GM21447 (cell line): ENCODE data around the gene FHIT.

Experiments
- ATAC-seq: cut with Tn5 transposase; IDR thresholded peaks from one replicate; pipeline ENCODE4 v1.9.1; 2021; ENCODE audit not compliant: unreplicated experiment

FHIT gene

GRCh38 chr3:59798372-59799086 lies 1452.7 kb downstream of the FHIT start:
- ATAC-seq: no peak

DNA sequence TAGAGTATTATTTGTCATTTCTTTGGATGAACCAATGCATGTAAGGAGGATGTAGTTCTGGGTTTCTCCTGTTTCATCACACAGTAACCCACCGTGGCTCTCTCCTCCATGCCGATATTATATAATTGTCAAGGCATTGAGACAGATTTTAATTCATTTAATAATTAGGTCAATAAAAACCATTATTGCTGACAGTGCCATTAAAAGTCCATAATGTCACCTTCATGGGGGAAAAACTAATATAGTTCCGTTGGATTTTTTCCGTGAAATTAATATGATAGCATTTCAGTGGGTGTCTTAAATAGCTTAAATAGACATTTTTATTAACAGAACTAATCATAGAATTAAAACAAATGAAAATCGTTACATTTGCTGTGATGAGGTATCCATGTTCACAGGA lies 1453.7 kb downstream of the FHIT start:
- ATAC-seq: no peak

DNA sequence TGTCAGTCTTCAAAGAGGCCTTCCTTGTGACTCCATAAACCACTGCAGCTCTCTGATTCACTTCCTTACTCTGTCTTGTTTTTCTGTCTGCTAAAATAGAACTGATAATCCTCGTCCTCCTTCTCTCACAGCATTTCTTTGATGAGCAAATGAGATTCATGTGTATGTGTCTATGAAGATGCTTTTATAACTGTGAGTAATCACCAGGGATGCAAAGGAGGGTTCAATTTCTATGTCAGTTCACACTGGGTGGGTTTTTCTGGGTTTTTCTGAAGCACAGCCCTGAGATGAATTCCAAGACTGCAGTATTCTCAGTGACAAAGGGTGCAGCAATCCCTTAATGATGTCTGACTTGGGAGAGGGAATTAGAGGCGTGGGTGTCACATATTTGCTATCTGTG lies 1454.8 kb downstream of the FHIT start:
- ATAC-seq: no peak

- no peak for ATAC-seq
Observed at GRCh38 chr3:59795756-59796155, 1455.5 kb downstream of the FHIT start.

GRCh38 chr3:59793976-59794375 lies 1457.3 kb downstream of the FHIT start:
- no peak for ATAC-seq

DNA sequence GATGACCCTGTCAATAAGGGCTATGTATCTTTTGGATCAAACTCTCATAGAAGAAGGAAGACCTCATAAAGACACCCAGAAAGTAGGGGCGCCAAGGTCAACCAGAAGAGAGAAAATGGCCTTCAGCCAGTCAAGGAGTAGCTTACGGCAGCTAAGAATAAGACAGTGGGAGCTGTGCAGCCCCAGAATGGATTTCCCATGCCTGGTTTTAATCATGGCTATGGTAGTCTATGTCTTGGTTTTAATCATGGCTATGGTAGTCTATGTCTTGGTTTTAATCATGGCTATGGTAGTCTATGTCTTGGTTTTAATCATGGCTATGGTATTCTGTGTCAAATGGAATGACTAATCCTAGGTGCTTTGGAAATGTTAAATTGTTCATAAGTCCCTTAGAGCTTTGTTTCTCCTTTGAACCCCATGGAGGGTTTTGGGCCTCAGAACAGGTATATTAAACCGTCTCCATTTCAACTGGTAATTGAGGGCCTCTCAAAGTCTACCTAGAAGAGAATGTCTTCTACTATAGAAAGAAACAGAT lies 1459.4 kb downstream of the FHIT start:
- no peak for ATAC-seq

GRCh38 chr3:59790241-59790640 lies 1461.0 kb downstream of the FHIT start:
- ATAC-seq: no peak

DNA sequence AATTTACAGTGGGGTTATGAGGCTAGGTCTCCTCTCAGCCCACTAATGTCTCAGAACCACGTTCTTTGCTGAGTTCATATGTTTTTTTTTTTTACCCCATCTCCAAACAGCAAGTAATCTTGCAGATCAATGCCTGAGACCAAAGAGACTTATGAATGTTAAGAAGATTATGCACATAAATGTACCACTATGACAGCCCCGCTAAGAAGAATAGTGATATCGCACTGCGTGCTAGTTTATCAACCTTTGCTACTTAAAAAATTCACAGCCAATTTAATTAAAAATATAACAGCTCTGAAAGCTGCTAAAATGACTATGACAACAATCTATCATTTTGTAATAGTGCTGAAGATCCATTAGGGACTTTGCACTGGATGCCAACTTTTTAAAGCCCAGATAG lies 1462.5 kb downstream of the FHIT start:
- no peak for ATAC-seq

DNA sequence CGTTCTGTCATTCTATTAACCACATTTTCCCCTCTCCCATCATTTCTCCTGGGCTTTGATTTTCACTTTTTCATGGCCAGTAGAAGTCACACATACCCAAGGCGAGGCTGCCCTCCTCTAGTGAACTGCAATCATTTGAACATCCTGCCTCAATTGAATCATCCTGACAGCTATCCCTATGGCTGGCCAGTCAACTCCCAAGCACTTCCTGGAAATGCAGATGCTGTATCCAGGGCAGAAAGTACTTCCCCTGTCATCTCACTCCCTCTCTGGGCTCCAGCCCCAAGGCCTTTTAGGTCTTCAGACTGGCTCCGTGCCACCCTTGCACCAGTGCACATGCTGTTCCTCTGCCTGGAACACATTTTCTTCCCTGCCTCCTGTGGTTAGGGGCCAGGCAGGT lies 1463.1 kb downstream of the FHIT start:
- no peak for ATAC-seq

GRCh38 chr3:59786374-59786773 lies 1464.9 kb downstream of the FHIT start:
- no peak for ATAC-seq

- no peak for ATAC-seq
Observed at GRCh38 chr3:59784164-59784563, 1467.1 kb downstream of the FHIT start.

DNA sequence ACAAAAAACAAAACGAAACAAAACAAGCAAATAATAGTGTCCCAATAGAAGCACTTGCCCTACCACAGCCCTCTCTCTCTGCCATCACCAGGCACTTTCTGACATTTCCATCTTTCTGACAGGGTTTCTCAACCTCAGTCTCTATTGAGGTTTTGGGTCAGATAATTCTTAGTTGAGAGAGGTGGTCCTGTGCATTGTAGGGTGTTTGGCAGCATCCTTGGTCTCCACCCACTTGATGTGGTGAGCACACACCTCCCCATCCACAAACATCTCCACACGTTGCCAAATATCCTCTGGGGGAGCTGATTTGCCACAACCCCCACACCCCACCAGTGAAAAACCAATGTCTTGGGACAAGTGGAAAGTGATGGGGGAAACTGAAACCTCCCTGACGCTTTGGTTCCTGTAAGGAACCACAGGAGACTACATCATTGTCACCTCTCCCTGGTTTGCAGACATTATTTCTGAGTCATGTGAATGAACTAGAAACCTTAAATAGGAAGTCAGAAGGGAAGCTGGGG lies 1467.7 kb downstream of the FHIT start:
- ATAC-seq: no peak

- no peak for ATAC-seq
Observed at GRCh38 chr3:59782664-59783063, 1468.6 kb downstream of the FHIT start.

- ATAC-seq: no peak
Observed at GRCh38 chr3:59780209-59780608, 1471.0 kb downstream of the FHIT start.

GRCh38 chr3:59779260-59779659 lies 1472.0 kb downstream of the FHIT start:
- no peak for ATAC-seq

- ATAC-seq: no peak
Observed at GRCh38 chr3:59777667-59778077, 1473.6 kb downstream of the FHIT start.

DNA sequence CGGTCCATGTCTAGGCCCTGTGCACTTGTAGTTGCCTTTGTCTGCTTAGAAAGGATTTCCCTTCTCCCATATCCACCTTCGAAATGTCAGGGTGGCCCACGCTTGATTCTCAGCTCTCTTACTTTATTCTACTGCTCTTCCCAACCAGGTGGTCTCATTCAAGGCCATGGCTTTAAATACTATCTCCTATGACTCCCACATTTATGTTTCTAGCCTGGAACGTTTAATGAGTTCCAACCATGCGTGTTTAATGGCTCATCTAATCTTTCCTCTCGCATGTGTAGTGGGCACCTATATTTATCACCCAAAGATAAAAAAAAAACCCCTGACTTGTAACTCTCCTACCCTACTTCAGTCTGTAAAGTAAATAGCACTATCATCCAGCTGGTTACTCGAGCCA lies 1474.2 kb downstream of the FHIT start:
- ATAC-seq: no peak

GRCh38 chr3:59775761-59776325 lies 1475.4 kb downstream of the FHIT start:
- ATAC-seq: no peak

GRCh38 chr3:59775106-59775505 lies 1476.1 kb downstream of the FHIT start:
- ATAC-seq: no peak

DNA sequence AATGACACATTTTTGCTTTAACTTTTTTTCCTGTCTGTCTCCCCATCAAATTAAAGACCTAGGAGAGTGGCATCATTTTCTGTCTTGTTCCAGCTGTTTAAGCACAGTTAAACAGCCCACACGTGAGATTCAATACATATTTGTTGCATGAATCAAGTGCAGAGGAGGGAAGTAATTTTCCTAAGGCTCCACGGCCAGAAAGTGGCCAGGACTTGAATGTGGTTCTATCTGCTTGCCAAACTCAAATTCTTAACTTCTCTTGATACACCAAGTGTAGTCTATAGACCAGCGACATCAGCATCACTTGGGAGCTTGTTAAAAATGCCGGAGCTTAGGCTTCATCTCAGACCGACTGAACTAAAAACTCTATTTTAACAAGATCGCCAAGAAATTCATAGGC lies 1476.6 kb downstream of the FHIT start:
- no peak for ATAC-seq

DNA sequence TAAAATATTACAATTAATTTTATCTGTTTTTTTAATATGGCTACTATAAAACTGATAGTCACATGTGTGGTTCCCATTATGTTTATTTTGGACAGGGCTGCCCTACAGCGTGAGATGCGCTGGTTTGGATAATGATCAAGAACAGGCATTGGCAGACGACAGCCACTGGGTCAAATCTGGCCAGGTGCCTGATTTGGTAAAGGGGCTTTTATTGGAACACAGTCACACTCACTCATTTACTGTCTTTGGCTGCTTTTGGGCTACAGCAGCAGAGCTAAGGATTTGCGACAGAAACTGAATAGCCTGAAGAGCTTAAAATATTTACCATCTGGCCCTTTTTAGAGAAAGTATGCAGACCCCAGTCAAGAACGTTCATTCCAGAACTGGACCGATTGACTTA lies 1477.3 kb downstream of the FHIT start:
- no peak for ATAC-seq
